Stimulated activated CD4-positive, alpha-beta T cell treated with anti-CD3 and anti-CD28 coated beads, Interleukin-4, amount 100 ng/mL, for 4 hours (primary cell): Measurements from ENCODE around the gene ADGRD1.

Experiments used
- DNase-seq, 2 experiments: peaks; one replicate each; pipeline ENCODE4 v3.0.0-alpha.2; 2020

Gene ADGRD1

DNA sequence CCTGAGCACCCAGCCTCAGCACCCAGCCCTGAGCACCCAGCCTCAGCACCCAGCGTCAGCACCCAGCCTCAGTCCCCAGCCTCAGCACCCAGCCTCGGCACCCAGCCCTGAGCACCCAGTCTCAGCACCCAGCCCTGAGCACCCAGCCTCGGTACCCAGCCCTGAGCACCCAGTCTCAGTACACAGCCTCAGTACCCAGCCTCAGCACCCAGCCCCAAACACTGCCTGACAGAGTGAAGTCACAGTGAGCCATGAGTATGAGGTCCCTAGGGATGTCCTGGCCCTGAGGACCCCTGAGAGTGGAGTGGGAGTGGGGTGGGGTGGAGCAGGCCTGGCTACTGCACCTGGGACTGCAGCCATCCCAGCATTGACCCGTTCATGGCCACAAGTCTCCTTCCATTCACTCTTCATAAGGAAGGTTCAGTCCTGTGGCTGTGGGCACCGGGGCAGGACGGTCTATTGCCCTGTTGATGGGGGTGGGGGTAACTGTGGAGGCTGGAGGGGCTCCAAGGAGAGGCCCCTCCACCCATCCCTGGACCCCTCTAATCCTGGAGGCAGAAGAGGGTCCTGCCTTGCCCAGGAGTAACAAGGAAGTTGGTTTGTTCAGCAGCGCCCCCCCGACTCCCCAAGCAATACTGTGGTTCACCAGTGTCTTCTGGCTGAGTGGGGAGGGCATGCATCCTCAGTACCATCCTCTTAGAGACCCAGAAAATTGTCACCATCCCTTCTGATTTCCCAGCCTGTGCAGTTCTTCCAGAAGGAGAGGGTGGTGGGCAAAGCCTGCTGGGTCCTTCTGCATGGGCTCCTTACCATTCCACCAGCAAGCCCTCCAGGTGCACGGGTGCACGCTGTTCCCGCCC lies 140.5 kb downstream of the ADGRD1 start:
- DNase-seq, result no peak

- DNase-seq, result no peak
These were observed 141.4 kb downstream of the ADGRD1 start for GRCh38 chr12:131094831-131095805.

DNA sequence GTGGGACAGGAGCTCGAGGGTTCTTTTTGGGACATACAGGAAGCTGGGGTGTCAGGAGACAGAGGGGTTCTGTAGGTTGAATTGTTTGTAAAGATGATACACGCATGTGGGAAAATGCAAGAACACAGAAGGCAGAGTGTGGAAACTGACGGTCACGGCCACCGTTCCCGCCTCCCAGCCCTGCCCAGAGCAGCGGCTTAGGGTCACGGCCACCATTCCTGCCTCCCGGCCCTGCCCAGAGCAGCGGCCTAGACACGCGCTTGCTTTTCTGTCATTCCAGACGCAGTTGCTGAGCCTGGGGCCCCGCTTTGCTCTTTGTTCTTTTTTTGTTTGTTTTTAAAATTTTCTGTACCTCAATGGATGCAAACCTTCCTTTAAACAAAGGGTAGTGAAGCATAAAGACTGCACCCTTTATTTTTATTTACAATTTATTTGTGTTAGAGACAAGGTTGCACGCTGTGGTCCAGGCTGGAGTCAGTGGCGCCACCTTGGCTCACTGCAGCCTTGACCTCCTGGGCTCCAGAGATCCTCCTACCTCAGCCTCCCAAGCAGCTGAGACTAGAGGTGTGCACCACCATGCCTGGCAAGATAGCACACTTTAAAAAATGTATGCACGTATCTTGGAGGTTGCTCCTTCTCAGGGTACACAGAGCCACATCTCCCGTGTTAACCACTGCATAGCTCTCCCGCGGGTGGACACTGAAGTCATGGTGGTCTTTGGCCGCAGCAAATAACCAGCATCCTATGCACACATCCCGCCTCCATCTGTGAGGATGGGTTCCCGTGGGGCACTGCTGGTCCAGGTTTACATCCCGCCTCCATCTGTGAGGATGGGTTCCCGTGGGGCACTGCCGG lies 142.3 kb downstream of the ADGRD1 start:
- DNase-seq, result no peak

- DNase-seq, result no peak
These were observed 143.0 kb downstream of the ADGRD1 start for GRCh38 chr12:131096681-131097181.

- DNase-seq, result no peak
These were observed 143.8 kb downstream of the ADGRD1 start for GRCh38 chr12:131097202-131098177.

DNA sequence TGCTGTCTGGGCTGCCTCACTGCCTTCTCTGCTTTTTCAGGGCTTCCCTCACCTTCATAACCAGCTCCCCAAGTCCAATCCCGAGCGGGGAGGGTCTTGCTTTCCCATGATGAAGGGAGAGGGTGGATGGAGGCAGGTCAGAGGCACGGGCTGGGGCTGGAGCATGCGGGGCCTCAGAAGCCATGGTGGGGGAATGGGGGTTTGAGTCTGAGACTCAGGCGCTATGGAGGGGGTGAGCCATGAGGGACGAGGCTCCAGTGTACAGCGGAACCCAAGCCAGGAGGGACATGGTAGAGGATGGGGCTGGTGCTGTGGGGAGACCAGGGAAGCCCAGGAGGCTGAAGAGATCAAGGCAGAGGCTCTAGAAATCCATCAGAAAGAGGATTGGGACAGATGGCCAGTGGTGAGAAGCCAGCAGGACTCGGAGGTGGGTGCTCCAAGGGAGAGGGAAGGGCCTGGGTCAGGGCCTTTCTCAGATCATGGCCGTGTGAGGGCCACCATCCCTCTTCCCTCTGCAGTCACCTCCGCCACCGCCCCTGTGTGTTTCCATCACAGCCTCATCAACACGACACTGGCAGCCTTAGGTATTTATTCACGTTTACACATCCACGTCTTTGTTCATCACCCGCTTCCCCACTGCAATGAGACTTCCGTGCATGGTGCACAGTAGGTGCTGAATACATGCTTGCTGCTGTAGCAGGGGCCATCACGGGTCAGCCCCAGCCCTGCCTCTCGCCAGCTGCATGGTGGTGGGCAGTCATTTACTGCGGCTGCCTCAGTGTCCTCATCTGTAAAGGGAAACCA lies 144.7 kb downstream of the ADGRD1 start:
- DNase-seq, result no peak

- no peak for DNase-seq
These were observed 146.4 kb downstream of the ADGRD1 start for GRCh38 chr12:131100031-131100674.

GRCh38 chr12:131101006-131101405 lies 147.3 kb downstream of the ADGRD1 start:
- no peak for DNase-seq

- no peak for DNase-seq
These were observed 148.2 kb downstream of the ADGRD1 start for GRCh38 chr12:131101703-131102492.

- DNase-seq, result no peak
These were observed 148.8 kb downstream of the ADGRD1 start for GRCh38 chr12:131102493-131102931.

GRCh38 chr12:131102991-131103668 lies 149.4 kb downstream of the ADGRD1 start:
- DNase-seq, result no peak

DNA sequence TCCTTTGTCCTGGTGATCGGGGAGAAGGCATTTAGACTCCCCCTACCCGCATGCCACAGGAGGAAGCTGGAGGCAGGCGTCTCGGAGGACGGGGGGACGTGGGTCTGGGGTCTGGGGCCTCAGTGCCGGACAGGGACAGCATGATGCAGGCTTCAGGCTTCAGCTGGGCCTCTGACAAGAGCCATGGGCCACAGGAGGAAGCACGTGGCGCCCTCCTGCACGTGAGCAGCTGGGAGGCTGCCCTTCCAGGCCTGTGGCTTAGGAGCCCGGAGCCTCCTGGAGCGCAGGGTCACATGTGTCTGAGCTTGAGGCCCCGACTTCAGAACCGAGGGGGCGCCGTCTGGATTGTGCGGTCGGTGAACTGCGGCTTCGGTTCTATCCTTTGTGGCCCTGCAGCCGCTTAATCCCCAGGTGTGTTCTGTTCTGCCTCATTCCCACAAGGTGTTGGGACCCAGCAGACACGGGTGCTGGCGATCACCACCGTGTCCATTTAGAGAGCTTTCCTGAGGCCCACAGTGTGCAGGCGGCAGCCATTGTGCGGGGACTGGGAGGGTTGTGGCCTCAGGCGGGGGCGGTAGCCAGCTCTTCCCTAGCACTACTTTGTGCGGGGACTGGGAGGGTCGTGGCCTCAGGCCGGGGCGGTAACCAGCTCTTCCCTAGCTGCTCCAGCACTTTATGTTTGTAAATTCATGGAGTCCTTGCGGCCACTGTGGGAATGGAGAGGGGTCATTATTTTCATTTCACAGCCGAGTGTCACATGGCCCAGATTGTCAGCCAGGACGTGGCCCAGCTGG lies 150.2 kb downstream of the ADGRD1 start:
- DNase-seq, result no peak

DNA sequence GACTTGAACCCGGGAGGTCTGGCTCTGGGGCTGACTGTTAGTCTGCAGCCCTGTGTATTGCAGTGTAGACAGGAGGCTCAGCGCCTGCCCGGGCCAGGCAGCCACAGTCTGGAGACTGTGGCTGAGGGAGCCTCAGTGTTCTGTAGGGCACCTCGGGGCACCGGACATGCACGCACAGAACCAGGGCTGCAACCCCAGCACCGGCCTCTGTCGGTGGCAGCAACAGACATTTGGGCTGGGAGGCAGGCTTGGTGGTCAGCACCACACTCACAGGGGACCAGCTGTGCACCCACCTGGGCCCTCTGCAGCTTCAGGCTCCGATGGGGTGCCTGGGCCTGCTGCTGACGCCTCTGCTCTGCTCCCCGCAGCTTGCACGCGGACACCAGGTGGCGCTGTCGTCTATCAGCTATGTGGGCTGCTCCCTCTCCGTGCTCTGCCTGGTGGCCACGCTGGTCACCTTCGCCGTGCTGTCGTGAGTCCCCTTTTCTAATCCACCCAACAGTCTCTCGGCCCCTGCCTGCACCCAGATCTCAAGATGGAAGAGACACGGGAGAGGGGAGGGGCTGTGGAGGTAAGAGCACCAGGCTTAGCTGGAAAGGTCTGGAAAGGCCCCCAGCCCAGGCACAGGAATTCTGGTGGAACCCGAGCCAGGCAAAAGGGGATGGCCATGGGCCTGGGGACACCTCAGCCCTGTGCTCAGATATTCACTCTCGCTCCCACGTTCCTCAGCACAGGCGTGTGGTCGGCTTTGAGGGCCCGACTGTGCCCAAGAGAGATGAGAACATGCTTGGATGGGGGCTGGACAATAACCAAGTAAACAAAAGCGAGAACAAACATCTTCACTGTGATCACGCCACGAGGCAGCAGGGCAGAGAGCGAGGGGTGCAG lies 151.0 kb downstream of the ADGRD1 start:
- peak; percentile 69 to 86 for DNase-seq

- DNase-seq, result no peak
These were observed 151.6 kb downstream of the ADGRD1 start for GRCh38 chr12:131105351-131105735.

- peak; percentile 55 to 61 for DNase-seq
These were observed 152.1 kb downstream of the ADGRD1 start for GRCh38 chr12:131105736-131106348.
